GM12873 (cell line): ENCODE data around the gene TBC1D1.

Source experiments
- CTCF ChIP-seq: IDR thresholded peaks from 2 replicates; pipeline ENCODE4 v1.5.1; 2012; ENCODE audit warnings: low read depth, mild to moderate bottlenecking, moderate library complexity, low read length, control low read depth; ENCODE audit not compliant: insufficient read depth; ENCODE audit errors: missing control alignments

TBC1D1 gene

DNA sequence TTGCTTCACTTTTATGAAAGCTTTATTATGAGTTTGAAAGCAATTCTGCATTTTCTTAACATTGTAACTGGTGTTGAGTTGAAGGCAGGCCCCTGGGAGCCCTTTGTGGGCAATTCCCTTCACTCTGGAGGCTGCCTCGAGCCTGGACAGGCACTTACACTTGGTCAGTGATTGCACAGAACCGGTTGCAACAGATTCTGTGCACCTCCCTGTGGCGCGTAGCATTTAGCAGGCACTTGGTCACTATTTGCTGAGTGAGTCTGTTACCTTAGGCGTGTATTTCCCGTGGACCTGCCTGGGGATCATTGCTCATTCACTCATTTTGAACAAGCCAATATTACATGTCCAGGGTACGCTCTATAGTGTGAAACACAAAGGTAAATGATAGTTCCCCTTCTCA, 149.7 kb downstream of the TBC1D1 start:
- no peak for TF ChIP-seq CTCF

GRCh38 chr4:38044060-38044459, 153.2 kb downstream of the TBC1D1 start:
- TF ChIP-seq CTCF: no peak

DNA sequence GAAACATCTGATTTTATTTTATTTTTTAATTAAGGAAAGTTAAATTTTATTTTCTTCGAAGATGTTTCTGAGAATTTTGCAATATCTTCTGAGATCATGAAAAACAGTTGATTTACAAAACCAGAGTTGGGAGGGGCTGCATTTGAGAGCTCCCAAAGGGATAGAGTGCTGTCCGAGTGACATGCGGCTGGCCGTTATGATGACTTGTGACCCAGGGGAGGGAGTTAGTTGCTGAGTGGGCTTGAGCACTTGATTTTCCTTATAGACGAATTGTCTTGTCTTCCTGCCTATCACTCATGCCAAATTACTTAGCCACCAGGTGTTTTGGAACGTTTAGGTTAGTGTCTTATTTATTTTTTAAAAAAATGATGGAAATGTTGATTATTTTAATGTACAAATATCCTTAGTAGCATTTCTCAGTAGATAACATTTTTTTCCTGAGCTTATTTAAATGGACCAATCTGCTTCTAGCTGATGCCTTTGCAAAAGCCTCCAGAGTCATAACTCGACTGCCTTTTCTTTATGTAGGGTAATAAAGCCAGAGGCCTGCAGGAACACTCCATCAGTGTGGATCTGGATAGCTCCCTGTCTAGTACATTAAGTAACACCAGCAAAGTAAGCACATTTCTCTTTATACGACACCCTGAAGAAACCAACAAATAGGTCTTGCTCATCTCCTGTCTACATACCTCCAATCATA, 154.6 kb downstream of the TBC1D1 start:
- no peak for TF ChIP-seq CTCF

- TF ChIP-seq CTCF: no peak
Measured at GRCh38 chr4:38046727-38047489, 156.0 kb downstream of the TBC1D1 start.

GRCh38 chr4:38049545-38050170, 158.8 kb downstream of the TBC1D1 start:
- no peak for TF ChIP-seq CTCF

GRCh38 chr4:38050560-38051350, 159.9 kb downstream of the TBC1D1 start:
- no peak for TF ChIP-seq CTCF

DNA sequence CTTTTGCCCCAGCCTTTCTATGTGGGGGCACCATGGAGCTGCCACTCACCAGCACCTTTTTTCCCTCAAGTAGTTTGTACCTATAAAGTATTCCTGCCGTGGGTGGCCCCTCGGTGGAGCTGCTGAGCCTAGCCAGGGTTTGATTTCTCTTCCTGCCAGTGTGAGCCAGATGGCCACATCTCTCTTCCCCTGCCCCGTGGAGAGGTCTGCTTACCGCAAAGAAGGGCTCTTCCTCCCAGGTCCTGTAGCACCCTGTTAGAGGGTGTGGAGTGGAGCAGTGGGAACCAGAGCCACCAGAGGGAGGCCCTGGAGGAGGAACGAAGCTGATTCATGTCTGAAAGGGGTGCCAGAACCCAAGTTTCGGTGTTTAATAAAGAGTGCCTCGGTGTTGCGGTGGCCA, 164.7 kb downstream of the TBC1D1 start:
- TF ChIP-seq CTCF: no peak
